Hepatocyte (in vitro differentiated cells): Measurements from ENCODE around the gene ADGRG4.

Source experiments
- CTCF ChIP-seq: fragments of 200-600 bp; sonication (generic); IDR thresholded peaks from 2 replicates; pipeline ENCODE4 v1.5.1; 2016; ENCODE audit warnings: antibody characterized with exemption, mild to moderate bottlenecking; ENCODE audit not compliant: poor library complexity
- EZH2 ChIP-seq: fragments of 200-600 bp; sonication (generic); IDR thresholded peaks from 2 replicates; pipeline ENCODE4 v1.6.1; 2016; ENCODE audit warnings: antibody characterized with exemption, mild to moderate bottlenecking, borderline replicate concordance
- EZH2phosphoT487 ChIP-seq: fragments of 200-600 bp; sonication (generic); IDR thresholded peaks from one replicate; pipeline ENCODE4 v1.6.1; 2018; ENCODE audit warnings: antibody characterized with exemption, mild to moderate bottlenecking, low read depth, moderate library complexity; ENCODE audit not compliant: unreplicated experiment, severe bottlenecking

- TF ChIP-seq EZH2: no peak
- no peak for TF ChIP-seq CTCF
- TF ChIP-seq EZH2phosphoT487: no peak
Observed at GRCh38 chrX:136310411-136310810, 9.6 kb downstream of the ADGRG4 start.
